GM23338 (cell line): ENCODE data around the gene MTARC2. TPM values are rescaled to one million over a fixed set of nuclear protein-coding genes. Genes with fewer than 3 reads are reported as not detected.

ENCODE experiments used
- ATAC-seq: fragments of 200-7000 bp; cut with Tn5 transposase; 3 replicates; pipeline ENCODE4 v1.9.1; 2020
- DNase-seq: peaks from one replicate; pipeline ENCODE4 v3.0.0-alpha.2; 2015; ENCODE audit warnings: low spot score
- H2AFZ ChIP-seq: fragments of 200-600 bp; sonication (generic); 2 replicates; pipeline ENCODE4 v1.8.0; 2016; ENCODE audit warnings: antibody characterized with exemption, mild to moderate bottlenecking, moderate library complexity
- H3F3A ChIP-seq: fragments of 200-600 bp; sonication (generic); replicated peaks from 2 replicates; pipeline ENCODE4 v1.8.0; 2017; ENCODE audit warnings: antibody characterized with exemption, mixed run types, low read depth
- H3K27ac ChIP-seq: fragments of 200-600 bp; sonication (generic); 2 replicates; pipeline ENCODE4 v1.6.1; 2016; ENCODE audit warnings: low read depth
- H3K27me3 ChIP-seq: fragments of 200-600 bp; sonication (generic); 2 replicates; pipeline ENCODE4 v1.8.0; 2016; ENCODE audit warnings: mild to moderate bottlenecking, mixed run types, moderate library complexity; ENCODE audit not compliant: insufficient read depth
- H3K36me3 ChIP-seq: fragments of 200-600 bp; sonication (generic); 2 replicates; pipeline ENCODE4 v1.8.0; 2016; ENCODE audit warnings: mild to moderate bottlenecking; ENCODE audit not compliant: insufficient read depth
- H3K4me1 ChIP-seq: fragments of 200-600 bp; sonication (generic); 2 replicates; pipeline ENCODE4 v1.8.0; 2016; ENCODE audit warnings: mild to moderate bottlenecking, moderate library complexity; ENCODE audit not compliant: insufficient read depth
- H3K4me2 ChIP-seq: fragments of 200-600 bp; sonication (generic); 2 replicates; pipeline ENCODE4 v1.7.1; 2017; ENCODE audit warnings: mixed run types
- H3K4me3 ChIP-seq: fragments of 200-600 bp; sonication (generic); 2 replicates; pipeline ENCODE4 v1.6.1; 2016; ENCODE audit warnings: mixed run types
- H3K79me2 ChIP-seq: fragments of 200-600 bp; sonication (generic); replicated peaks from 2 replicates; pipeline ENCODE4 v1.8.0; 2017; ENCODE audit warnings: mild to moderate bottlenecking; ENCODE audit not compliant: insufficient read depth
- H3K9me2 ChIP-seq: fragments of 200-600 bp; sonication (generic); 2 replicates; pipeline ENCODE4 v1.8.0; 2017; ENCODE audit not compliant: insufficient read depth
- H4K20me1 ChIP-seq: fragments of 200-600 bp; sonication (generic); replicated peaks from 2 replicates; pipeline ENCODE4 v1.8.0; 2017; ENCODE audit warnings: mild to moderate bottlenecking; ENCODE audit not compliant: insufficient read depth
- H3K27ac Mint-ChIP-seq: 2 replicates; pipeline ENCODE4 v1.8.0; 2020; ENCODE audit warnings: inconsistent platforms, mild to moderate bottlenecking, moderate library complexity, mixed read lengths
- H3K27me3 Mint-ChIP-seq: 3 replicates; pipeline ENCODE4 v1.8.0; 2022; ENCODE audit warnings: low read depth, mild to moderate bottlenecking, moderate library complexity, mixed read lengths, inconsistent platforms; ENCODE audit not compliant: insufficient read depth, poor library complexity
- H3K36me3 Mint-ChIP-seq: 3 replicates; pipeline ENCODE4 v1.8.0; 2021; ENCODE audit warnings: low read depth, mild to moderate bottlenecking, inconsistent platforms, moderate library complexity, mixed read lengths
- H3K4me1 Mint-ChIP-seq: 3 replicates; pipeline ENCODE4 v1.8.0; 2020; ENCODE audit warnings: mild to moderate bottlenecking, inconsistent platforms, mixed read lengths
- H3K4me3 Mint-ChIP-seq: 3 replicates; pipeline ENCODE4 v1.8.0; 2021; ENCODE audit warnings: moderate library complexity, mild to moderate bottlenecking, inconsistent platforms, mixed read lengths
- H3K9me3 Mint-ChIP-seq: 3 replicates; pipeline ENCODE4 v1.8.0; 2020; ENCODE audit warnings: moderate library complexity, mild to moderate bottlenecking, inconsistent platforms, mixed read lengths
- CREB1 ChIP-seq: fragments of 250-450 bp; sonication (Bioruptor Pico); IDR thresholded peaks from 2 replicates; pipeline ENCODE4 v1.5.0; 2020; ENCODE audit warnings: low read depth, mild to moderate bottlenecking, moderate library complexity
- CTCF ChIP-seq, 2 experiments: fragments of 200-600 bp in 1 of 2; sonication (generic) in 1 of 2; conservative IDR thresholded peaks; 2 replicates each; pipeline versions ENCODE4 v1.5.1 to v1.6.1; 2016 to 2017; ENCODE audit warnings: antibody characterized with exemption in 2 of 2, low read depth in 2 of 2, mild to moderate bottlenecking in 2 of 2, moderate library complexity in 1 of 2
- EZH2 ChIP-seq: fragments of 200-600 bp; sonication (generic); IDR thresholded peaks from one replicate; pipeline ENCODE4 v1.8.0; 2017; ENCODE audit warnings: antibody characterized with exemption, mild to moderate bottlenecking, low read depth; ENCODE audit not compliant: unreplicated experiment
- EZH2phosphoT487 ChIP-seq: fragments of 200-600 bp; sonication (generic); IDR thresholded peaks from one replicate; pipeline ENCODE4 v1.8.1; 2018; ENCODE audit warnings: antibody characterized with exemption; ENCODE audit not compliant: unreplicated experiment
- JUNB ChIP-seq: IDR thresholded peaks from one replicate; pipeline ENCODE4 v1.6.1; 2016; ENCODE audit warnings: antibody characterized with exemption; ENCODE audit not compliant: unreplicated experiment
- NANOG ChIP-seq: IDR thresholded peaks from 2 replicates; pipeline ENCODE4 v1.6.1; 2016; ENCODE audit warnings: antibody characterized with exemption, borderline replicate concordance
- POLR2AphosphoS5 ChIP-seq: IDR thresholded peaks from 2 replicates; pipeline ENCODE4 v1.6.1; 2016; ENCODE audit warnings: antibody characterized with exemption, low read depth
- REST ChIP-seq: IDR thresholded peaks from one replicate; pipeline ENCODE4 v1.6.1; 2018; ENCODE audit warnings: antibody characterized with exemption; ENCODE audit not compliant: unreplicated experiment
- STAT1 ChIP-seq: IDR thresholded peaks from one replicate; pipeline ENCODE4 v1.6.1; 2016; ENCODE audit warnings: antibody characterized with exemption; ENCODE audit not compliant: unreplicated experiment
- ZNF114 ChIP-seq: fragments of 250-450 bp; sonication (Bioruptor Pico); IDR thresholded peaks from 2 replicates; pipeline ENCODE4 v1.5.0; 2020; ENCODE audit warnings: mild to moderate bottlenecking, moderate library complexity
- ZNF331 ChIP-seq: fragments of 250-450 bp; sonication (Bioruptor Pico); IDR thresholded peaks from 2 replicates; pipeline ENCODE4 v1.5.0; 2020; ENCODE audit warnings: low read depth, mild to moderate bottlenecking, moderate library complexity
- ZNF462 ChIP-seq: fragments of 250-450 bp; sonication (Bioruptor Pico); IDR thresholded peaks from 2 replicates; pipeline ENCODE4 v1.5.0; 2020; ENCODE audit warnings: mild to moderate bottlenecking, moderate library complexity
- polyA plus RNA-seq: library from polyadenylated mRNA; unstranded; fragments of >200 nt; fragmentation: Nextera tagmentation; extraction: Ambion mirVana; gene quantifications from 2 replicates; pipeline ENCODE4 v1.2.1, GENCODE V29; 2016
- total RNA-seq: library from RNA; depleted of rRNA; stranded (reverse); fragments of >200 nt; shearing (Covaris generic); gene quantifications from 2 replicates; pipeline ENCODE4 v1.2.3, GENCODE V29; 2014
- TF ChIP-seq, protein P1 (sequence below): IDR thresholded peaks from 2 replicates; pipeline ENCODE4 v1.6.1; 2016; ENCODE audit warnings: antibody characterized with exemption

Gene MTARC2
- total and polyA plus RNA-seq, 2 experiments from 2014 or later: 4.1 to 8.0 TPM

- H3K4me1 ChIP-seq: no peaks in the 10 kb centered on the region
- H3K9me3 Mint-ChIP-seq: no peaks in the 10 kb centered on the region; the same call in 2 of the 3 replicates
- no peaks in the 10 kb centered on the region for H4K20me1 ChIP-seq
- no peaks in the 10 kb centered on the region for H3K36me3 ChIP-seq
- H3K4me3 ChIP-seq: no peak overlapping the region
- no peaks in the 10 kb centered on the region for H3F3A ChIP-seq
- H3K9me2 ChIP-seq: 0 out of 2 replicates have a peak, but pooled peaks cover 7% of the 10 kb centered on the region
- H3K36me3 Mint-ChIP-seq: no peaks in the 10 kb centered on the region
- no peak overlapping the region for H3K27ac ChIP-seq
- no peaks in the 10 kb centered on the region; the same call in 1 of the 3 replicates for H3K4me1 Mint-ChIP-seq
- no peaks in the 10 kb centered on the region for H3K79me2 ChIP-seq
- H3K27ac Mint-ChIP-seq: no peak overlapping the region
- H3K4me3 Mint-ChIP-seq: no peak overlapping the region
- H3K27me3 ChIP-seq: no peaks in the 10 kb centered on the region
- no peak overlapping the region for H3K4me2 ChIP-seq
- peak overlapping the region; percentile 69; the same call in 1 of the 2 replicates for H2AFZ ChIP-seq
- DNase-seq: no peak
- ATAC-seq: no peak
- TF ChIP-seq, protein P1, sequence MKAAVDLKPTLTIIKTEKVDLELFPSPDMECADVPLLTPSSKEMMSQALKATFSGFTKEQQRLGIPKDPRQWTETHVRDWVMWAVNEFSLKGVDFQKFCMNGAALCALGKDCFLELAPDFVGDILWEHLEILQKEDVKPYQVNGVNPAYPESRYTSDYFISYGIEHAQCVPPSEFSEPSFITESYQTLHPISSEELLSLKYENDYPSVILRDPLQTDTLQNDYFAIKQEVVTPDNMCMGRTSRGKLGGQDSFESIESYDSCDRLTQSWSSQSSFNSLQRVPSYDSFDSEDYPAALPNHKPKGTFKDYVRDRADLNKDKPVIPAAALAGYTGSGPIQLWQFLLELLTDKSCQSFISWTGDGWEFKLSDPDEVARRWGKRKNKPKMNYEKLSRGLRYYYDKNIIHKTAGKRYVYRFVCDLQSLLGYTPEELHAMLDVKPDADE: no peak
- TF ChIP-seq CREB1 (CRISPR knock-in tag): no peak
- no peak for TF ChIP-seq STAT1
- no peak for TF ChIP-seq NANOG
- TF ChIP-seq EZH2: no peak
- no peak for TF ChIP-seq ZNF331
- TF ChIP-seq ZNF462: no peak
- no peak for TF ChIP-seq EZH2phosphoT487
- TF ChIP-seq CTCF (conservative IDR thresholded peaks at IDR 0.05; ENCODE audit: low read depth in 2 of 2): no peak
- TF ChIP-seq ZNF114: no peak
- TF ChIP-seq POLR2AphosphoS5: no peak
- no peak for TF ChIP-seq REST
- TF ChIP-seq JUNB: no peak
- no peaks in the 10 kb centered on the region for H3K27me3 Mint-ChIP-seq
Observed at GRCh38 chr1:220734571-220735326, 13.4 kb upstream of the MTARC2 start.
